Colon (tissue), 2 donors: ENCODE data around the gene RAB9A.
"Not testable (repeated sequence)": the region's sequence is repeated elsewhere in the genome, so short reads cannot be mapped to it uniquely, and the experiment has no call there.

Experiments used
- FAIRE-seq: peaks from 2 replicates; lab custom pipeline; 2012; peaks lifted over from hg19 to GRCh38; lab: Jason Lieb, UNC
- donor health status: control.
- donor health status: control.

The RAB9A gene, protein sequence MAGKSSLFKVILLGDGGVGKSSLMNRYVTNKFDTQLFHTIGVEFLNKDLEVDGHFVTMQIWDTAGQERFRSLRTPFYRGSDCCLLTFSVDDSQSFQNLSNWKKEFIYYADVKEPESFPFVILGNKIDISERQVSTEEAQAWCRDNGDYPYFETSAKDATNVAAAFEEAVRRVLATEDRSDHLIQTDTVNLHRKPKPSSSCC

DNA sequence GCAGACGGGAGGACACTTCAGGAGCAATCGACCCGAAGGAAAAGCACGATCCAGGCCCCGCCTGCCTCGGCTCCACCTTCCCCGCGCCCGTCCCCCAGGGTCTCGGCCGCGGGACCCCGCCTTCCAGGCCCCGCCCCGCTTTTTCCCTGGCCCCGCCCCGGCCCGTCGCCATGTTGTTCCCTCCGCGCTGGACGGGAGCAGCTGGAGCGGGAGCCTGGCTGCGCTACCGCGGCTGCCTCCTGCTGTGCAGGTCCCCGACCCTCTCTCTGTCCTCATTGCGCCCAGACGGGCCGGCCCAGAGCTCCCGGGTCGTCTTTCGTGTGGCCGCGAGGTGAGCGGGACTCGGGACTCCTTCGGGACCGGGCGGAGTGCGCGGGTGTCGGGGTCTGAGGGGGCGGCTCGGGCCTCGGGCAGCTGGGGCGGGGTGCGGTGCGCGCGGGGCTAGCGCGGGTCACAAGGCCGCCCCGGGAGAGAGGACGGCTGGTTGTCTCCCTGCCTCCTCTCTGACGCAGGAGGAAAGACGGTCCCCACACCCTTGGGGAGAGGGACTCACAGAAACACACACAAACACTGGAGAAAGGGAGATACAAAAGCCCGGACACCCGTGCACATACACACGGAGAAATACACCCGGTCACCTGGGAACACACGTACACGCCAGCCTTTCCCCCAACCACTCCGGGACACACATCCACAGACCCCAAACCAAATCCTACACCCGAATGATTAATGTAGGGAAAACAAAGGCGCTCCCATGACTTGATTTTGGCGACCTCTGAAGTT is at the start of gene RAB9A:
Gene RAB9A, plus strand, starts transcription at position 171 of the 783 bp plus-strand sequence. CDS start 19,619 bp downstream, outside the sequence.
- no peak for FAIRE-seq

DNA sequence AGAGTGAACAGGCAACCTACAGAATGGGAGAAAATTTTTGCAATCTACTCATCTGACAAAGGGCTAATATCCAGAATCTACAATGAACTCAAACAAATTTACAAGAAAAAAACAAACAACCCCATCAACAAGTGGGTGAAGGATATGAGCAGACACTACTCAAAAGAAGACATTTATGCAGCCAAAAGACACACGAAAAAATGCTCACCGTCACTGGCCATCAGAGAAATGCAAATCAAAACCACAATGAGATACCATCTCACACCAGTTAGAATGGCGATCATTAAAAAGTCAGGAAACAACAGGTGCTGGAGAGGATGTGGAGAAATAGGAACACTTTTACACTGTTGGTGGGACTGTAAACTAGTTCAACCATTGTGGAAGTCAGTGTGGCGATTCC is 47.2 kb upstream of the RAB9A start:
- FAIRE-seq = not testable (repeated sequence)

DNA sequence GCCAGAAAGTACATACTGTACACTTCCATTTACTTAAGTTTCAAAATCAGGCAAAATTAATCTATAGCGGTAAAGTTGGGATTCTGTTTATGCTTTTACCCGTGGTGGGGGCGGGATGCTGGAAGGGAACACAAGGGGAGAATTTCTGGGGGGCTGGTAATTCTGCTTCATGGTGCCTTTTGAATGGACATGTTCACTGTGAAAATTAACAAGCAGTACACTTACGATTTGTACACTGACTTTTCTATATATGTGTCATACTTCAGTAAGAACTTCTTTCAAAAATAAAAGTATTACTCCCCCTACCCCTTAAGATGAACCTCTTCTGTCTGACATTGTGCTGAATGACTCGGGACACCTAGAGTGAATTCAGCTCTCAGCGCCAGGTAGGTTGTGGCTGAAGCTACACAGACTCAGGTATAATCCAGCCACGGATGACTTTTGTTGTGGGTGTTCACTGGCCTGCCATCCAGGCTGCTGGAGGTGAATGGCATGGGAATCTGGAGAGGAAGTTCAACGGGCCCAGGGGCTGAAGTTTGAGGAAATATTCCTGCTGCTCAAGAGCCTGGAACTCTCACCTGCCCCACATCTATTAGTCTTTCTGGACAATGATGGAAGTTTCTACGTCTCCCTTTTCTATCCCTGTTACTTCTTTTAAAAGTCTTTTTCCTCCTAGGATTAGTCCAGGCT is 43.3 kb upstream of the RAB9A start:
- FAIRE-seq = no peak

DNA sequence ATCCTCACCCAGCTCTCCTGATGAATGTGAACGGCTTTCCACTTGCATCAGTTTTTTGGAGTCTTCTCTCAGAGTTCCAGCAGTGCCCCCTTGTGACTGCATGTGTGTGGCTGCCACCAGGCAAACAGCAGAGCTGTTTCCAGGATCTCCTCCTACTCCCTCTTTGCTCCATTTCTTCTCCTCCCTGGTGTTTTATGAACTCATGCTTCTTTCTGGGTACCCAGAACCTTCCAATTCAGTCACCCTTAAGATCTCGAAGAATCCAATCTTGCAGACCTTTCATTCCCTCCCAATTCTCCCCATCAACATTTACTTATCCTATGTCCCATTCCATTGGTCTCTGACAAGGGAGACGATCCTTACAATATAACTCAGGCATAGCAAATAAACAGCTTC is 42.8 kb upstream of the RAB9A start:
- no peak for FAIRE-seq

DNA sequence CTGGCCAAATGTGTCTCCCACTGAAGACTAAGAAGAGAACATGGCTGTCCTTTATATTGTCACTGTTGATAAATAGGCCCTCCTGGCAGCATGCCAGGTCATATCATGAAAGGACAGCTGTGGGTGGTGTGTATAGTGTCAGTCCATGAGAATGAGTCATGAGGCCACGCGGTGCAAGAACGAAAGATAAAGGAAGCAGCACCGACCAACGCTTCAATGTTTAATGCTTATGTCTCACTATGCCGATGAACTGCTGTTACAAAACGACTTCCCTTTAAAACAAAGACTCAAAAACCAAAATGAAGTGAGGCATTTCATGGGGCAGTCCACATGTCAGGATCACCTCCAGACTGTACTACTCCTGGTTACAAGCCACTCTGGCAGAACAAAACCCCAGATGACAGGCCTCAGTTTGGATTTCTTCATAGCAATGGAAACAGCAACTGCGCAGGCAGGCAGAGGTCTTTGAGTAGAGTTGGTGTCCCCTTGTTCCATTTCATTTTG is 41.2 kb upstream of the RAB9A start:
- FAIRE-seq = peak; percentile 60

DNA sequence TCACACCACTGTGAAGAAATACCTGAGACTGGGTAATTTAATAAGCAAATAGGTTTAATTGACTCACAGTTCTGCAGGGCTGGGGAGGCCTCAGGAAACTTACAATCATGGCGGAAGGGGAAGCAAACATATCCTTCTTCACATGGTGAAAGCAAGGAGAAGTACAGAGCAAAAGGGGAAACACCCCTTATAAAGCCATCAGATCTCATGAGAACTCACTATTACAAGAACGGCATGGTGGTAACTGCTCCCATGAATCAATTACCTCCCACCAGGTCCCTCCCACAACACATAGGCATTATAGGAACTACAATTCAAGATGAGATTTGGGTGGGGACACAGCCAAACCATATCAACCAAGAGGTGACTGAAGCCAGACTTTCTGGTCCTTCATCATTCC is 40.6 kb upstream of the RAB9A start:
- not testable (repeated sequence) for FAIRE-seq

DNA sequence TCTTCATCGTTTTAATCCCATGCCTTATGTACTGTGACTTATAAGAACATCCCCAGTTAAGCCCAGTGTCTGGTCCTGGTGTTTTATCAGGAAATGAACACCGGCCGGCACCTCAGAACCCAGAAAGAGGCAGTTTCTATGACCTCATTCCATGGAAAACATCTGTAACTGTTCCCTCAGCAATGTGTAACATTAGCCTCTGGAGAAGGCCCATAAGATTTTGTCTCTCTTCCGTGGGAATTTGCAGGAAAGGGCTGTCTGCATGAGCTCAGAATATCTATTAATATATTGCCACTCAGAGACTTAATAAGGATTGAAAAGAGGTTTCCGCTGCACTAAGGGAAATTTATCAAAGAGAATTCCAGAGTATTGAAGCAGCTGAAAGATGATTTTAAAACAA is 39.1 kb upstream of the RAB9A start:
- FAIRE-seq = no peak

DNA sequence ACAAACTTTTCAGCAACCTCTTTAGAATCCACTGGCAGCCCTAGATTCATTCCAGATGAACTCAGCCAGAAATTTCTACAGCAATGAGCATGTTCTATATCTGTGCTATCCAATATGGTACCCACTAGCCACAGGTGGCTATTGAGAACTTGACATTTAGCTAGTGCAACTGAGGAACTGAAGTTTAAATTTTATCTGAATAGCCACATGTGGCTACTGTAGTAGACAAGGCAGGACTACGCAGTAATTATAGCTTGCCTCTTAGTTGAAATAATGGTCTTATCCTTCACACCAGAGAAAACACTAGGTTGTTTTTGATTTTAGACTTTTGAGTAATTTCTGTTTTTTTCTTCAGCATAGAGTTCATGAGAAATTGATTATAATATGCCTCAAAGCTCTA is 38.6 kb upstream of the RAB9A start:
- FAIRE-seq = peak; percentile 53

DNA sequence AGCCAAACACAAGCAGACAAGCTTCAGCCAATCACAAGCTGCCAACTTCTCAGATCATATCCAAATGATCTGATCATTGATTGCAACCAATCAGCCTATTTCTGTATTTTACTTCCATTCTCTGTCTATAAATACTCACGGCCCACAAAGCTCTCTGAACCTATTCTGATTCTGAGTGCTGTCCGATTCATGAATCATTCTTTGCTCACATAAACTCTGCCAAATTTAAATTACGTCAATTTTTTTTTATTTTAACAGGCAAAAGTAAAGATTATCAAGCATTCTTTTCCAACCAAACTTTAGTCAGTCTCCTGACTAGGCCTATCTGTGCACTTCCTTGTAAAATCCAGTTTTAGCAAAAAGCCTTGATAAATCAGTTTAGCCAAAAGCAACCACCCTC is 37.8 kb upstream of the RAB9A start:
- FAIRE-seq = peak; percentile 18

DNA sequence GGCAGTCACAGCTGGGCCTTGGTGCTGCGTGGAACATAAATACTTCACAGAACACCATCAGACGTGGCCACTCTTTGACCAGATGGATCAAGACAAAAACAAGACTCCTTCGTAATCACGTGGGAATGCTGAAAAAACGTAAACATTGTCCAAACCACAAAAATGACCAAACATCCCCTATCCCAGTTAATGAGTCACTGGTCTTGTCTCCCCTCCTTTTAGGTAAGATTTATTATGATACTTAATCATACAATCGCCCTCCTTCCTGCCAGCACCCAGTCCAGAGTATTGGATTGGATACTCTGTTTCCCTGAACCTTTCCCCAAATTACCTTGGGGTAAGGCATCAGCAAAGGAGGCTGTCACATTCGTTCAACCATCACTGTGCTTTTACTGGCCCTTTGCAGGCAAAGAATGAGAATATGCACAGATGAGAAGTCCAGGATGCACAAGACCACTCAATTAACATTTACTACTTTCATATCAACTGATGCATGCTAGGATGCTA is 36.6 kb upstream of the RAB9A start:
- no peak for FAIRE-seq

DNA sequence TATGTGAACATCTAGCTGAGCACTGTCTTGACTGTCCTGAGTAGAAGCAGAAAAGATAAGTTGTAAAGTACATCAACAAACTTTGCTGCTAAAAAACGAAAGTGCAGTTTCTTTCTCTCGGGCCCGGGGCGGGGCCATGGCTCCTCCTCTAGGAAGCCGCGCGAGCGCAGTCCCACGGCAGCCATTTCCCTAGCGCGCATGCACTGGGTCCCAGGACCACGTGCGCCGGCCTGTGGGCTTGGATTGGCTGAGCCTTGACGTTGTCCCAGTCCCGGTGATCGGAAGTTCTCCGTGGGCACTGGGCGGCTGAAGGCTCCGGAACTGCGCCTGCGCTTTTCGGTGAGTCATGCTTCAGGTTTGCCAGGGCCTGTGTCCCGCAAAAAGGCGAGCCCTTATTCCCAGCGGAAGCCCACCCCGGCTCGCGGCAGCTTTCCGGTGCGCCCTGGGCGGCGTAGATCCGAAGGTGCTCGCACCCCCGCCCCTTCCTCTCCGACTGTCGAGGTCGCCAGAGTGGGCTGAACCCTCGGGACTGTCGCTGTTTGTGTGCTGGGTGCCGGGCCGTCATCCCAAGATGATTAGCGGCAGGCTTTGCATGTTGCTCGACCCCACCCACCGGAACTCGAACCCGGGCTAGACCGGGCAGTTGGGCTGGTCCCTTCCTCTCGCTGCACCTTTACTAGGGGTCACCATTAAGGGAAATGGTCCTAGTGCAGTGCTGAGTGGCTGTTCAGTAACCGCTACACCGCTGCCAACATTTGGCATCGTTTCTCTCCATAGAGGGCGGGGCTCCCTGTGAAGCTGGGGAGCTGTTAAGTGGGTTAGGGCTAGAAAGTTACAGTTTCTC is 35.9 kb upstream of the RAB9A start, which contains the start of gene TCEANC:
Gene TCEANC, plus strand, starts transcription at position 292 of the 844 bp plus-strand sequence. CDS start 9,368 bp downstream, outside the sequence.
- FAIRE-seq = peak; percentile 97

DNA sequence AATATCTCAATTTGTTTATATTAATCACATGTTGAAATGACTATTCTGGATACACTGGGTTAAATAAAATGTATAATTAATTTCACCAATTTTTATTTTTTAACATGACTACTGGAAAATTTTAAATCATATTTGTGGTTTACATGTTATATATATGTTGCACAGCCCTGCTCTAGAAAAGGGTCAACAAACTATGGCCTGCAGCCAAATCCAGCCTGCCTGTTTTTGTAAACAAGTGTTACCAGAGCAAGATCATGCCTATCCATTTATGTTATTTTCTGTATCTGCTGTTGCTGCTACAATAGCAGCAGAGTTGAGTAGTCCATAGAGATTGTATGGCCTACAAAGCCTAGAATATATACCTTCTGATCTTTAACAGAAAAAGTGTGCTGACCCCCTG is 34.8 kb upstream of the RAB9A start:
- no peak for FAIRE-seq

DNA sequence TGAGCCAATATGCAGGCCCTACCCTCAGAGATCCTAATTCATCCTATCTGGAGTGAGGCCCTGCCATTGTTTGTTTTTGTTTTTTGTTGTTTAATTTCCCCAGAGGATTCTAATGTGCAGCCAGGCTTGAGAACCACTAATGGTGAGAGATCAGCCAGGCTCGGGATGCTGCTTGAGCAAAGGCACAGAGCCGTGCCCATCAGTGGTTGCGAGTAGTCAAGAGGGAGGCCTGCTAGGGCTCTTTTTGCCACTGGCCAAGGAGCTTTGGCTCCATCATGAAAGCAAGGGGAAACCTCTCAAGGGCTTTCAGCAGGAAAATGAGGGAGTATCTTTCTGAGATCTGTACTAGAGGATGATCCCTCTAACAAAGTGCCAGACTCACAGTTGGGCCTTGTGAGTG is 33.3 kb upstream of the RAB9A start:
- FAIRE-seq = no peak

DNA sequence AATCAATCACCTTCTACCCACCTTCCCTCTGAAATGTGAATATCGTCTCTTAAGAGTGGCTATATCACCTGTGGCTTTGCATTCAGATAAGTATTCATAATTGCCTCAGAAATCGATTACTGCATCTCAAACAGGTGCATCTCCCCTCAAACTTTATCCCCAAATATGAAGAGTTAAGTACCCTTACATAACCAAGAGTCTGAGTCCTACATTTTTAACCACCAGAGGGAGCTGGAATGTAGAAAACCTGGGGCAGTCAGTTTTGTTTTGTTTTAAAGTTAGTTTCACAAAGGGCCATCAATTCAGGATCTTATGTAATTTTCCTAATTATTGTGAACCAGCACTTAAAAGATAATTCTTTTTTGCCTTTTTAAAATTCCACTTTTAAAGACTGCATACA is 30.3 kb upstream of the RAB9A start:
- FAIRE-seq = peak; percentile 96

DNA sequence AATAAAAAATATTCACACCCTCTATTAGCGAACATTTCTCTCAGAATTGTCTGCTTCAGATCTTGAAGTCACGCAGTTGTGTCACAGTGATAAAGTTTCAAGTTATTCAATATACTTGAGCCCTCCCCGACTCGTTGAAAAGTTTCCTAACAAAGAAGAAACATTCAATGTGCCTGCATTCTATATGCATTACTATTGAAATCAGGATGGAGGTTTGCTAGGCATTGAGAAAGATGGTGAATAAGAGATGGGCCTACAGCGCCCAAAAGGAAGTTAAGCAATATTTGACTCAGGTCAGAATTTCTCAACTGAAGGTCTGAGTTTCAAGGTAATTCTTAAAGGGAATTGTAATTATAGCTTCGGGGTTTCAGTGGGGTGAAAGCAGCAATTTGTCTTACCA is 29.9 kb upstream of the RAB9A start:
- no peak for FAIRE-seq

DNA sequence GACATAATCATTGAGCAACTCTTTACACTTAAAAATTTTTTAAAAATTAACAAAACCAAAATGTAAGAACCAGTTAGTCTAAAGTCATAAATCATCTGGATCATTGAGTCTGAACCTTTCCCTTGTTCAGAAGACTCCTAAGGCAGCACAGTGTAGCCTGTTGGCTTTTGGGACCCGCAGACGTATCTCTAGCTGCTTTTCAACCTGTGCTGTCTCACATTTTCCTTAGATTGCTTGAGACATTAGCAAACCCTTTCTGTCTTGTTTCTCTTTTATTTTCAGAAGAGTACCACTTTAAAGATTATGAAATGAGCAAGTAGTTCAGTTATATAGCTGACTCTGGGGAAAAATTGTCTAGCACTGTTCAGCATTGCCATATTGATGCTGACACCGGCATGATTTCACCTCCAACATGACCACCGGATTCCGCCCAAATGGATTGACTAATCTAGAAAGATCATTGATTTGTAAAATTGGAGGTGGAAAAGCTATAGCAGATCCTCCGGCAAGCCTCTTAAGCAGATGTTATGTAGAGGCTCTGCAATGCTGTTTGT is 27.1 kb upstream of the RAB9A start:
- no peak for FAIRE-seq

DNA sequence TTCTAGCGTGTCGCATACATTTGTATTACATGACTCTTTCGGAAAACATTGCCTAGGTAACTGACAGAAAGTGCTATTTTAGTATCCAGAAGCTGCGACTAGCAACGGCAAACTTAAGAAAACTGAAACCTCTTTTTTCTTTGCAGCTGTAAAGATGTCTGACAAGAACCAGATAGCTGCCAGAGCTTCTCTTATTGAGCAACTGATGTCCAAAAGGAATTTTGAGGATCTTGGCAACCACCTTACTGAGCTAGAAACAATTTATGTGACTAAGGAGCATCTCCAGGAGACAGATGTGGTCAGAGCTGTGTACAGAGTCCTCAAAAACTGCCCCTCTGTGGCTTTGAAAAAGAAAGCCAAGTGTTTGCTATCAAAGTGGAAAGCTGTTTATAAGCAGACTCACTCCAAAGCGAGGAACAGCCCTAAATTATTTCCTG is 26.6 kb upstream of the RAB9A start:
- no peak for FAIRE-seq

DNA sequence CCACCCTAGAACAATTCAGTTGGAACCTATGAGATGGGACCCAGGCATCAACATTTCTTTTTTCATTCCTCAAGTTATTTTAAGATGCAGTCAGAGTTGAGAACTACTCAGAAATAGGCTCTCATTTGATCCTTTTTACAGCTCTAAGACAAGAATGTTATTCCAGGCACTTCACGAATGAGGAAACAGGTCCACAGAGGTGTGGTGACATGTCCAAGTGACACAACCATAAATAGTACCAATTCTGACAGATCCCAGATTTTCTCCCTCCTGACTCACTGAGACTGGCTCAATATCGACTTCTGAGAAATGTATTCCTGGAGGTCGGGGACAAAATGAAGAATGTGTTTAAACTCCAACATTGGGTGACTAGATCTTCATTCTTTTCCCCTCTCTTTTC is 24.9 kb upstream of the RAB9A start:
- no peak for FAIRE-seq

DNA sequence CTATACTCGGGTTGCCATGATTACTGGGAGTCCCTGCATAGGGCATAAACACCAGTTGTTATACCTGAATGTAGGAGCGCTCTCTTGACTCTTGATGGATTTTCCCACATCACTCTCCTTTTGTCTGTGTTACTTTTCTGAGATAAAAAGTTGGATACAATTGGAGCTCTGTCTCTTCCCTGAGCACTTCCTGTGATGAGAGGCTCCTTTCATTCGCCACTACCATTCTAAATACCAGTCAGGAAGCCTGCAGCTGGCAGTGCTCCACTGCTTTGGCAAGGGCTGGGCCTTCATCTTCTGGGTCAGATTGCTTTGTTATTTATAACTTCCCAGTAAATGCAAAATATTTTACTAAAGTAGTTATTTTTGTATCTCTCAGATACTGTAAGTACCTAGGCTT is 22.1 kb upstream of the RAB9A start:
- no peak for FAIRE-seq

DNA sequence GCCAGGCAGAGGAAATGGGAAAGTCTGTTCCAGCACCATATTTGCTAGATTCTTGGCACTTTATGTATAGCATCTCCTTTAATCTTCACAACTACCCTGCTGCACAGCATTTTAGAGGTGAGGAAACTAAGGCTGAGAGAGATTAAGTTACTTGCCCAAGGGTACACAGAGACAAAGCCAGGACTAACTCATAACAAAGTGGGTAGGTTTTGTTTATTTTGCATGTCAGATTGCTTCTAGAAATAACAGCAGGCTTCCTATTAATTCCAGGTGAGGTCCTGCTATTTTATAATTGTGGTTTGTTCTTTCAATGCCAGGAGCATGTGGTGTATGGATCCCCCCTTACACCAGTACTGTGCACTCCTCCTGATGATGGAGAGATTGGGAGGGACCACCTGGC is 21.0 kb upstream of the RAB9A start:
- FAIRE-seq = no peak

DNA sequence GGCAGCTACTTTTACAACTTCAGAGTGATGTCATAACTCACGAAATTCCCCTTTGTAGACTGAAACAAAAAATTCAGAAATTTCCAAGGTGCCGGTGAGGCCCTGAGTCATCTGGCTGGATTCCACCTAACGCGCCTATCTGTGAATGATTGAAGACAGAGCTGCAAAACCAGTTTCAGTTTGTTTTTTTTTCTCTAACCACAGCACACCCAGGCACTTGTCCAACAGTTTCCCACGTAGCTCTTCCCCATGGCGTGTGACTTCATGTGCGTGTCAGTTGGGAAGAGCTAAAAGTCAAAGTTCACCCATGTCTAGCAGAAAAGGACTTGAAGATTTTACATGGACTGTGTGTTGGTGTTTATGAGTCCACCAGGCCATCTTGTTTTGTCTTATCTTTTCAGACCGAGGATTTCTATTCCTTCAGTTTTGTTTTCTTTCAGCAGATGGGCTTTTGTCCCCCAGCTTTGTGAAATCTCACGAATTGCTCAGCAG is 19.6 kb upstream of the RAB9A start:
- FAIRE-seq = peak; percentile 95
